Left lung (tissue), 10 donors: ENCODE data around the gene SPG21. TPM values are rescaled to one million over a fixed set of nuclear protein-coding genes. Genes with fewer than 3 reads are reported as not detected.
A peak's percentile ranks its signal among the peaks of the same experiment; 100 is the strongest.

Experiments used
- ATAC-seq: fragments of 200-7000 bp; cut with Tn5 transposase; one replicate; pipeline ENCODE4 v1.9.1; 2020; ENCODE audit warnings: moderate library complexity
- DNase-seq, 4 donors: peaks; one replicate each; pipeline ENCODE4 v3.0.0-alpha.2; 2013 to 2020
- H3K27ac ChIP-seq, 2 donors: fragments of 200-600 bp; sonication (generic) in 1 of 2; one replicate each; pipeline versions ENCODE4 v1.5.0 to v1.8.0; 2020 to 2021
- H3K27me3 ChIP-seq, 2 donors: fragments of 200-600 bp; sonication (generic) in 1 of 2; one replicate each; pipeline versions ENCODE4 v1.5.0 to v1.8.0; 2020 to 2021
- H3K36me3 ChIP-seq, 2 donors: fragments of 200-600 bp; sonication (generic) in 1 of 2; one replicate each; pipeline versions ENCODE4 v1.5.0 to v1.8.0; 2020 to 2021
- H3K4me1 ChIP-seq, 2 donors: fragments of 200-600 bp; one replicate each; pipeline ENCODE4 v1.8.0; 2021
- H3K4me3 ChIP-seq, 2 donors: fragments of 200-600 bp; sonication (generic) in 1 of 2; one replicate each; pipeline versions ENCODE4 v1.5.0 to v1.8.0; 2020 to 2021; ENCODE audit warnings: mild to moderate bottlenecking in 1 of 2
- H3K9me3 ChIP-seq, 2 donors: fragments of 200-600 bp; sonication (generic) in 1 of 2; one replicate each; pipeline versions ENCODE4 v1.5.0 to v1.8.0; 2020 to 2021
- intact Hi-C, 2 donors: fragments of 100-400 bp; cut with DNase I; formaldehyde crosslinking; loops; one replicate each; pipeline versions ENCODE4 v1.11.2 to v1.14.2; 2022
- polyA plus RNA-seq, 6 donors: library from polyadenylated mRNA; unstranded; fragments of 120-200 nt; gene quantifications; one replicate each; pipeline ENCODE4 v1.2.1, GENCODE V29; 2013; ENCODE audit not compliant: insufficient read length in 6 of 6
- total RNA-seq, 2 donors: library from RNA; stranded (reverse); fragmentation: NEBNext Ultra II Directional; extraction: Animal tissue kit (Norgen Biotek cat#: 25700); gene quantifications; one replicate each; pipeline ENCODE4 v1.2.1, GENCODE V29; 2021
- TF ChIP-seq, protein P1 (sequence below), 2 donors: fragments of 200-600 bp; sonication (generic) in 1 of 2; IDR thresholded peaks; one replicate each; pipeline versions ENCODE4 v1.5.0 to v1.8.0; 2021; ENCODE audit warnings: antibody characterized with exemption in 2 of 2
- donor health status: DM: no; HTN: yes; CAD: no.
- donor health status: DM: no; HTN: no; CAD: no.

The SPG21 gene
- total and polyA plus RNA-seq, 8 donors, result 93.9 to 123 (median 104) TPM

DNA sequence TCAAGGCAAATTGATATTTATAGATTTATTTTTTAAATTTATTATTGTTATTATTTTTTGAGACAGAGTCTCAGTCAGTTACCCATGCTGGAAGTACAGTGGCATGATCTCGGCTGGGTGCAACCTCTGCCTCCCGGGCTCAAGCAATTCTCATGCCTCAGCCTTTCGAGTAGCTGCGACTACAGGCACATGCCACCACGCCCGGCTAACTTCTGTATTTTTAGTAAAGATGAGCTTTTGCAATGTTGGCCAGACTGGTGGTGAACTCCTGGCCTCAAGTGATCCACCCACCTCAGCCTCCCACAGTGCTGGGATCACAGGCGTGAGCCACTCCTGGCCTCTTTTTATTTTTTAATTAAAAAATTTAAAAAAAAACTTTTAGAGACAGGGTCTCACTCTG, 19.0 kb downstream of the SPG21 start:
- Histone ChIP-seq H3K36me3 (peaks cover 4 to 100% of the 10 kb centered on the region in 2 donors), H3K27me3 (no peaks in the 10 kb centered on the region), H3K9me3 (no peaks in the 10 kb centered on the region), H3K4me3 (no peak overlapping the region), H3K27ac (no peak overlapping the region), H3K4me1 (no peaks in the 10 kb centered on the region)
- ATAC-seq (peak; percentile 30), DNase-seq (peak in 1 of 4 donors; percentile 64)
- TF ChIP-seq, protein P1, sequence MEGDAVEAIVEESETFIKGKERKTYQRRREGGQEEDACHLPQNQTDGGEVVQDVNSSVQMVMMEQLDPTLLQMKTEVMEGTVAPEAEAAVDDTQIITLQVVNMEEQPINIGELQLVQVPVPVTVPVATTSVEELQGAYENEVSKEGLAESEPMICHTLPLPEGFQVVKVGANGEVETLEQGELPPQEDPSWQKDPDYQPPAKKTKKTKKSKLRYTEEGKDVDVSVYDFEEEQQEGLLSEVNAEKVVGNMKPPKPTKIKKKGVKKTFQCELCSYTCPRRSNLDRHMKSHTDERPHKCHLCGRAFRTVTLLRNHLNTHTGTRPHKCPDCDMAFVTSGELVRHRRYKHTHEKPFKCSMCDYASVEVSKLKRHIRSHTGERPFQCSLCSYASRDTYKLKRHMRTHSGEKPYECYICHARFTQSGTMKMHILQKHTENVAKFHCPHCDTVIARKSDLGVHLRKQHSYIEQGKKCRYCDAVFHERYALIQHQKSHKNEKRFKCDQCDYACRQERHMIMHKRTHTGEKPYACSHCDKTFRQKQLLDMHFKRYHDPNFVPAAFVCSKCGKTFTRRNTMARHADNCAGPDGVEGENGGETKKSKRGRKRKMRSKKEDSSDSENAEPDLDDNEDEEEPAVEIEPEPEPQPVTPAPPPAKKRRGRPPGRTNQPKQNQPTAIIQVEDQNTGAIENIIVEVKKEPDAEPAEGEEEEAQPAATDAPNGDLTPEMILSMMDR (IDR thresholded peaks at IDR 0.05), result no peak
- intact Hi-C loops, result no loop called here

DNA sequence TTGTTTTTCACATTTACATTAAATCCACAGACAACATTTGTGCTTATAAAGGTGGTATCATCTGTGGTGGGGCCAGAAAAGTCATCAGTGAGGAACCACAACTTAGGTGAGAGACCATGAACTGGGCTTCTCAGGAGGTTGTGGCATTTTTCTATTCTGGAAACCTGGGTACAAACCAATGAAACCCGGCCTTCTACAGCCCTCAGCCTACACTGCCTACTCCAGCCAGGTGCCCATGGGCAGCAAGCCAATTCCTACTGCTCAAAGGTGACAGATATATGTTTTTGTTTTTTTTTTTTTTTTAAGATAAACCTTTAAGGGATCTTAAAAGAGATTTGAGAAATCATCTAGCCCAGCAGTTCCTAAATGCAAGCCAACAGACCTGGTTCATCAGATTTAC, 20.3 kb downstream of the SPG21 start:
- ATAC-seq (no peak), DNase-seq (no peak)
- Histone ChIP-seq H3K4me3 (no peak overlapping the region), H3K9me3 (no peaks in the 10 kb centered on the region), H3K27me3 (no peaks in the 10 kb centered on the region), H3K27ac (no peak overlapping the region), H3K4me1 (no peaks in the 10 kb centered on the region), H3K36me3 (peaks cover 4 to 100% of the 10 kb centered on the region in 2 donors)
- intact Hi-C loops, result no loop called here
- TF ChIP-seq, protein P1 (IDR thresholded peaks at IDR 0.05), result no peak

DNA sequence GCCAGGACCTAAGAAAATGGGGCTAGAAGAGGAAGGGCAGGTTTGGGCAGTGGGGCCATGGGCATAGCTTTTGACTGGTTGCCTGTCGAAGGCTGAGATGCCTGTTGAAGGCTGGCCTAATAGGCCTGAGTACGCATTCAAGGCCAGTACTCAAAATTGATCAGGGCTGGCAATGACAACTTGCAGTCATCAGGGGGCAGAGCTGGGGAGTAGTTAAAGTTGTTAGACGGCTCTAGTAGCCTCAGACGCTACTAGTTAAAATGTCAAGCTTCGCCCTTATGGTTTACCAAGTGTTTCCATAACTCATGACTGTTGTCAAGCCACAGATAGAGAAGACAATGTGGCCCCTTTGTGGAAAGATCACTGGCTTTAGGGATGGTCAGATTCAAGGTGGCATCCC, 28.7 kb downstream of the SPG21 start:
- no peak overlapping the region for H3K4me3 ChIP-seq
- DNase-seq, result no peak
- H3K27ac ChIP-seq, result no peak overlapping the region
- intact Hi-C loops, result no loop called here
- peaks cover 0 to 100% of the 10 kb centered on the region in 2 donors for H3K36me3 ChIP-seq
- H3K4me1 ChIP-seq, result no peaks in the 10 kb centered on the region
- no peak for ATAC-seq
- TF ChIP-seq, protein P1 (IDR thresholded peaks at IDR 0.05), result no peak
- no peaks in the 10 kb centered on the region for H3K27me3 ChIP-seq
- H3K9me3 ChIP-seq, result no peaks in the 10 kb centered on the region

DNA sequence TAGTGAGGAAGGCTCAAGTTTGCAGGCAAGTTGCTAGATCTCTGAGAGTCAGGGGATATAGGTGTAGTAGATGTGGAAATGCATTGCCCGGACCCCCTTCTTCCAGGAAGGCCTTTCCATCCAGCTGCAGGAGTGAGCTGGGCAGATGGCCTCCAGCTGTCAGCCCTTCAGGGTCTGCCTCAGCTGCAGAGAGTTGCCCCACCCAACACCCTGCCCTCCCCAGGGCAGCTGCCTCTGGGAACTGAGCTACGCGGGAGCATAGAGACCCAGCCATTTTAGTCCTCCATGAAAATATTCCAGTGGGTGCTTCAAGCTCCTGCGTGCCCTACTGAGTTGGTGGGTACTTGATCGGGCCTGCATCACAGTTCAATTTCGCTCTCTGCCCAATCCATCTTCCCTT, 29.6 kb downstream of the SPG21 start:
- TF ChIP-seq, protein P1 (IDR thresholded peaks at IDR 0.05), result no peak
- no peak overlapping the region for H3K27ac ChIP-seq
- ATAC-seq, result no peak
- DNase-seq, result no peak
- H3K4me1 ChIP-seq, result no peaks in the 10 kb centered on the region
- peaks cover 0 to 100% of the 10 kb centered on the region in 2 donors for H3K36me3 ChIP-seq
- intact Hi-C loops, result no loop called here
- H3K27me3 ChIP-seq, result no peaks in the 10 kb centered on the region
- H3K9me3 ChIP-seq, result no peaks in the 10 kb centered on the region
- no peak overlapping the region for H3K4me3 ChIP-seq

DNA sequence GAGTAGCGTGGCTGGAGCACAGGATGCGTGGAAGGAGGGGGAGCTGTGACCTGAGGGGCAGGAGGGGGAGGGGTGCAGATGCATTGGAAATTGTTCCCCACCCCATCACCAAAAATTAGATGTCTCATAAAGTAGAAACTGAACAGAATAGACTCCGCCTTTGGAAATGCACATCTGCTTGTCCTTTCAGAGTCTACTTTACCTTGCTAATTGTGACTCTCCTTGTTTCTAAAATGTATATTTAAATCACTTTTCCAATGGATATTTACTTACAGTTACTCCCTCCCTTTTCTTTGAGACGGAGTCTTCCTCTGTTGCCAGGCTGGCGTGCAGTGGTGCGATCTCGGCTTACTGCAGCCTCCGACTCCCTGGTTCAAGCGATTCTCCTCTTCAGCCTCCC, 30.6 kb downstream of the SPG21 start:
- Histone ChIP-seq H3K9me3 (peaks cover 0 to 2% of the 10 kb centered on the region in 2 donors), H3K36me3 (peaks cover 0 to 93% of the 10 kb centered on the region in 2 donors), H3K27ac (no peak overlapping the region), H3K27me3 (no peaks in the 10 kb centered on the region), H3K4me3 (no peak overlapping the region), H3K4me1 (no peaks in the 10 kb centered on the region)
- DNase-seq (no peak), ATAC-seq (no peak)
- TF ChIP-seq, protein P1 (IDR thresholded peaks at IDR 0.05), result no peak
- intact Hi-C loops, result no loop called here
